IMR-90 (cell line): ENCODE measurements around the gene GALK1.
"Not testable (repeated sequence)": the region's sequence is repeated elsewhere in the genome, so short reads cannot be mapped to it uniquely, and the experiment has no call there.

Source experiments
- CEBPB ChIP-seq: IDR thresholded peaks from 2 replicates; pipeline ENCODE4 v1.6.1; 2012; ENCODE audit warnings: low read depth, low read length, improper control_type of control experiment
- MAFK ChIP-seq: IDR thresholded peaks from 2 replicates; pipeline ENCODE4 v1.6.1; 2012; ENCODE audit warnings: low read depth, low read length, improper control_type of control experiment
- MXI1 ChIP-seq: IDR thresholded peaks from 2 replicates; pipeline ENCODE4 v1.6.1; 2012; ENCODE audit warnings: low read depth, mild to moderate bottlenecking, low read length, moderate library complexity, borderline replicate concordance
- POLR2A ChIP-seq: IDR thresholded peaks from 2 replicates; pipeline ENCODE4 v1.6.1; 2012; ENCODE audit warnings: mild to moderate bottlenecking, low read depth, low read length
- RAD21 ChIP-seq: IDR thresholded peaks from 2 replicates; pipeline ENCODE4 v1.6.1; 2012; ENCODE audit warnings: low read length, improper control_type of control experiment
- RFX5 ChIP-seq: IDR thresholded peaks from 2 replicates; pipeline ENCODE4 v1.8.0; 2012; ENCODE audit warnings: low read depth, mild to moderate bottlenecking, low read length, moderate library complexity
- TF ChIP-seq, protein P1 (sequence below): conservative IDR thresholded peaks from 2 replicates; pipeline ENCODE4 v1.5.1; 2012; ENCODE audit warnings: mild to moderate bottlenecking, low read depth, low read length, improper control_type of control experiment
- TF ChIP-seq, protein P2 (sequence below): fragments of 150-350 bp; IDR thresholded peaks from 2 replicates; pipeline ENCODE4 v1.6.1; 2017; ENCODE audit warnings: mild to moderate bottlenecking, antibody characterized with exemption, low read length, low read depth

DNA sequence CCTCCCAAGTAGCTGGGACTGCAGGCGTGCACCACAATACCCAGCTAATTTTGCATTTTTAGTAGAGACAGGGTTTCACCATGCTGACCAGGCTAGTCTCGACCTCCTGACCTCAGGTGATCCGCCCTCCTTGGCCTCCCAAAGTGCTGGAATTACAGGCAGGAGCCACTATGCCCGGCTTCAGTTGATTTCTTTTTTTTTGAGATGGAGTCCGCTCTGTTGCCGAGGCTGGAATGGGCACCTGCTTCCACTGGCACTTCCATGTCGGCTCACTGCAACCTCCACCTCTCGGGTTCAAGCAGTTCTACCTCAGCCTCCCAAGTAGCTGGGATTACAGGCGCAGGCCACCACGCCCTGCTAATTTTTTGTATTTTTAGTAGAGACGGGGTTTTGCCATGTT, 45.8 kb upstream of the GALK1 start:
- TF ChIP-seq, protein P1, sequence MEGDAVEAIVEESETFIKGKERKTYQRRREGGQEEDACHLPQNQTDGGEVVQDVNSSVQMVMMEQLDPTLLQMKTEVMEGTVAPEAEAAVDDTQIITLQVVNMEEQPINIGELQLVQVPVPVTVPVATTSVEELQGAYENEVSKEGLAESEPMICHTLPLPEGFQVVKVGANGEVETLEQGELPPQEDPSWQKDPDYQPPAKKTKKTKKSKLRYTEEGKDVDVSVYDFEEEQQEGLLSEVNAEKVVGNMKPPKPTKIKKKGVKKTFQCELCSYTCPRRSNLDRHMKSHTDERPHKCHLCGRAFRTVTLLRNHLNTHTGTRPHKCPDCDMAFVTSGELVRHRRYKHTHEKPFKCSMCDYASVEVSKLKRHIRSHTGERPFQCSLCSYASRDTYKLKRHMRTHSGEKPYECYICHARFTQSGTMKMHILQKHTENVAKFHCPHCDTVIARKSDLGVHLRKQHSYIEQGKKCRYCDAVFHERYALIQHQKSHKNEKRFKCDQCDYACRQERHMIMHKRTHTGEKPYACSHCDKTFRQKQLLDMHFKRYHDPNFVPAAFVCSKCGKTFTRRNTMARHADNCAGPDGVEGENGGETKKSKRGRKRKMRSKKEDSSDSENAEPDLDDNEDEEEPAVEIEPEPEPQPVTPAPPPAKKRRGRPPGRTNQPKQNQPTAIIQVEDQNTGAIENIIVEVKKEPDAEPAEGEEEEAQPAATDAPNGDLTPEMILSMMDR: not testable (repeated sequence)
- TF ChIP-seq RAD21, MXI1, POLR2A, RFX5, CEBPB, MAFK: not testable (repeated sequence)
- TF ChIP-seq, protein P2, sequence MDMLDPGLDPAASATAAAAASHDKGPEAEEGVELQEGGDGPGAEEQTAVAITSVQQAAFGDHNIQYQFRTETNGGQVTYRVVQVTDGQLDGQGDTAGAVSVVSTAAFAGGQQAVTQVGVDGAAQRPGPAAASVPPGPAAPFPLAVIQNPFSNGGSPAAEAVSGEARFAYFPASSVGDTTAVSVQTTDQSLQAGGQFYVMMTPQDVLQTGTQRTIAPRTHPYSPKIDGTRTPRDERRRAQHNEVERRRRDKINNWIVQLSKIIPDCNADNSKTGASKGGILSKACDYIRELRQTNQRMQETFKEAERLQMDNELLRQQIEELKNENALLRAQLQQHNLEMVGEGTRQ: not testable (repeated sequence)
